ENCODE measurements around the gene CORIN. TPM values are rescaled to one million over a fixed set of nuclear protein-coding genes. Genes with fewer than 3 reads are reported as not detected.

The CORIN gene
- total RNA-seq, 6 experiments from 2014 or later, result 0.12 to 0.44 (median 0.16) TPM; not detected in 1

GRCh38 chr4:47624031-47624441 lies 213.8 kb downstream of the CORIN start:
- Histone ChIP-seq H3K4me3 (no peak overlapping the region), H3K4me1 (no peaks in the 10 kb centered on the region), H3K9me3 (no peaks in the 10 kb centered on the region), H3K36me3 (no peaks in the 10 kb centered on the region), H3K27me3 (no peaks in the 10 kb centered on the region), H3K27ac (no peak overlapping the region)
- intact Hi-C loops (cut with DNase I), result no loop called here
- ATAC-seq (no peak), DNase-seq (no peak)
- TF ChIP-seq, protein P1, sequence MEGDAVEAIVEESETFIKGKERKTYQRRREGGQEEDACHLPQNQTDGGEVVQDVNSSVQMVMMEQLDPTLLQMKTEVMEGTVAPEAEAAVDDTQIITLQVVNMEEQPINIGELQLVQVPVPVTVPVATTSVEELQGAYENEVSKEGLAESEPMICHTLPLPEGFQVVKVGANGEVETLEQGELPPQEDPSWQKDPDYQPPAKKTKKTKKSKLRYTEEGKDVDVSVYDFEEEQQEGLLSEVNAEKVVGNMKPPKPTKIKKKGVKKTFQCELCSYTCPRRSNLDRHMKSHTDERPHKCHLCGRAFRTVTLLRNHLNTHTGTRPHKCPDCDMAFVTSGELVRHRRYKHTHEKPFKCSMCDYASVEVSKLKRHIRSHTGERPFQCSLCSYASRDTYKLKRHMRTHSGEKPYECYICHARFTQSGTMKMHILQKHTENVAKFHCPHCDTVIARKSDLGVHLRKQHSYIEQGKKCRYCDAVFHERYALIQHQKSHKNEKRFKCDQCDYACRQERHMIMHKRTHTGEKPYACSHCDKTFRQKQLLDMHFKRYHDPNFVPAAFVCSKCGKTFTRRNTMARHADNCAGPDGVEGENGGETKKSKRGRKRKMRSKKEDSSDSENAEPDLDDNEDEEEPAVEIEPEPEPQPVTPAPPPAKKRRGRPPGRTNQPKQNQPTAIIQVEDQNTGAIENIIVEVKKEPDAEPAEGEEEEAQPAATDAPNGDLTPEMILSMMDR (IDR thresholded peaks at IDR 0.05), result no peak
- no peak for TF ChIP-seq POLR2A (IDR thresholded peaks at IDR 0.05)

DNA sequence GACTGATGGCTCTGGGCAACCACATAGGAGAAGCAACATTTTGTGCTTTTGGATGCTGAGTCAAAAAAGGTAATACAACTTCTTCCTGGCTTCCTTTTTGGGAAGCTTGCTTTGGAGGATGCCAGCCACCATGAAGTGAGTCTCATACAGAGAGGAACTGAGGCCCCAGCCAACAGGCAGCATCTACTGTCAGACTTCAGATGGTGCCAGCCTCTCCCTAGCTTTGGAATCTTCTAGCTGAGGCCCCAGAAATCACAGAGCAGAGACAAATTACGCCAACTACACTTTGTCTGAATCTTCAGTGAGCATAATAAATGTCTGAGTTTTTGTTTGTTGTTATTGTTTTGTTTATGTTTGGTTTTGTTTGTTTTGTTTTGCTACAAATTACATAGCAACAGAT lies 216.7 kb downstream of the CORIN start:
- H3K36me3 ChIP-seq, result no peaks in the 10 kb centered on the region
- no peaks in the 10 kb centered on the region for H3K4me1 ChIP-seq
- DNase-seq (no peak), ATAC-seq (no peak)
- H3K27ac ChIP-seq, result no peak overlapping the region
- TF ChIP-seq, protein P1 (IDR thresholded peaks at IDR 0.05), result no peak
- TF ChIP-seq POLR2A (IDR thresholded peaks at IDR 0.05), result no peak
- intact Hi-C loops (cut with DNase I), result no loop called here
- H3K27me3 ChIP-seq, result no peaks in the 10 kb centered on the region
- WGBS (ENCODE audit: insufficient coverage, low coverage, low lambda C conversion rate, missing lambda C conversion rate), result 67% methylated on average over 1 of the region's 1 CpG
- H3K4me3 ChIP-seq, result no peak overlapping the region
- no peaks in the 10 kb centered on the region for H3K9me3 ChIP-seq

DNA sequence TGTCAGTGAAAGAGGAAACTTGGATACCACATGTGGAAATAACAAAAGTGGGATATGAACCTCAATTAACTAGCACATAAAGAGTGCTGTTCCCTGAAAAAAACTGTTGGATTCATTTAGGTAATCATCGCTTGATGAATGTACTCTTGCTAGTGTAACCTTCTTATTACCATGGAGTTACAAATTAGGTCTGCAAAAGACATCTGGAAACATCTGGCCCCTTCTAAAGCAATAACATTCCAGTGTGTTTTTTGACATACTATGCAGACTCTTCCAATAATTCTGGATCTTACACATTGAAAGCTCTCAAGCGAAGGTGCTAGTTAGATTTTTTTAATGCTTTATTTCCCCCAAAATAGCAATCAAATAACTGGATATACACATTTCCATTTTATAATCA lies 218.2 kb downstream of the CORIN start:
- no peaks in the 10 kb centered on the region for H3K9me3 ChIP-seq
- intact Hi-C loops (cut with DNase I), result no loop called here
- no peak overlapping the region for H3K4me3 ChIP-seq
- H3K4me1 ChIP-seq, result no peaks in the 10 kb centered on the region
- DNase-seq (no peak), ATAC-seq (no peak)
- H3K27ac ChIP-seq, result no peak overlapping the region
- no peaks in the 10 kb centered on the region for H3K27me3 ChIP-seq
- TF ChIP-seq, protein P1 (IDR thresholded peaks at IDR 0.05), result no peak
- 92% methylated on average over 2 of the region's 2 CpGs for WGBS (ENCODE audit: insufficient coverage, low coverage, low lambda C conversion rate, missing lambda C conversion rate)
- no peaks in the 10 kb centered on the region for H3K36me3 ChIP-seq

DNA sequence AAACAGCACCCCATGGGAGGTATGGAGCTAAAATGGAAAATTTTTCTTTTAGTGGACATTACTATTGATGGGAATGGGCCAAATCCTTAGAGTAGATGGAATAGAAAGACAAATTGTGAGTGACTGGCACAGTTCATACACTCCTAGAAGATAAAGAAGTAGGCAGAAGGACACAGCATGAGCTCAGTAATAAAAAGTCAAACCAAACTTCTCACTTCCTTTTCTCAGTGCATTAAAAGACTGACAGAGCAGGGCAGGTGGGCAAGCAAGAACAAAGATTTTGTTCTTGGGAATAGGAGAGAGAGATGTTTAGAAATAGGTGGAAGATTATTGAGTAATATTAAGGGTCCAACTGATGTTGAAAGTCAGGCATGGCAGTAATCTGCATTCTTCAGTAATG lies 220.3 kb downstream of the CORIN start:
- TF ChIP-seq, protein P1 (IDR thresholded peaks at IDR 0.05), result no peak
- no peak for TF ChIP-seq POLR2A (IDR thresholded peaks at IDR 0.05)
- no peak overlapping the region for H3K4me3 ChIP-seq
- DNase-seq (no peak), ATAC-seq (no peak)
- intact Hi-C loops (cut with DNase I), result no loop called here
- no peaks in the 10 kb centered on the region for H3K9me3 ChIP-seq
- no peaks in the 10 kb centered on the region for H3K36me3 ChIP-seq
- H3K27me3 ChIP-seq, result no peaks in the 10 kb centered on the region
- no peak overlapping the region for H3K27ac ChIP-seq
- H3K4me1 ChIP-seq, result no peaks in the 10 kb centered on the region

GRCh38 chr4:47615385-47615784 lies 222.5 kb downstream of the CORIN start:
- ATAC-seq, result no peak
- H3K4me3 ChIP-seq, result no peak overlapping the region
- H3K9me3 ChIP-seq, result no peaks in the 10 kb centered on the region
- WGBS (ENCODE audit: insufficient coverage, low coverage, low lambda C conversion rate, missing lambda C conversion rate), result 88% methylated on average over 3 of the region's 4 CpGs
- TF ChIP-seq, protein P1 (IDR thresholded peaks at IDR 0.05), result no peak
- no peak for TF ChIP-seq POLR2A (IDR thresholded peaks at IDR 0.05)
- no peaks in the 10 kb centered on the region for H3K27me3 ChIP-seq
- intact Hi-C loops (cut with DNase I), result no loop called here
- no peaks in the 10 kb centered on the region for H3K4me1 ChIP-seq
- H3K27ac ChIP-seq, result no peak overlapping the region
- no peak for DNase-seq
- no peaks in the 10 kb centered on the region for H3K36me3 ChIP-seq
